Mammary epithelial cell (primary cell): ENCODE measurements around the gene NOP9.

Experiments
- EZH2 ChIP-seq: IDR thresholded peaks from 2 replicates; pipeline ENCODE4 v1.6.1; 2012; ENCODE audit warnings: low read length, inconsistent platforms, borderline replicate concordance
- TF ChIP-seq, protein P1 (sequence below), 2 donors: IDR thresholded peaks in 1 of 2; conservative IDR thresholded peaks in 1 of 2; 2 replicates each; pipeline ENCODE4 v1.5.1; 2011 to 2012; ENCODE audit warnings: inconsistent platforms in 2 of 2, low read length in 2 of 2, mild to moderate bottlenecking in 2 of 2, control low read depth in 1 of 2, low read depth in 1 of 2; ENCODE audit not compliant: insufficient read depth in 1 of 2; ENCODE audit errors: extremely low read depth in 1 of 2

DNA sequence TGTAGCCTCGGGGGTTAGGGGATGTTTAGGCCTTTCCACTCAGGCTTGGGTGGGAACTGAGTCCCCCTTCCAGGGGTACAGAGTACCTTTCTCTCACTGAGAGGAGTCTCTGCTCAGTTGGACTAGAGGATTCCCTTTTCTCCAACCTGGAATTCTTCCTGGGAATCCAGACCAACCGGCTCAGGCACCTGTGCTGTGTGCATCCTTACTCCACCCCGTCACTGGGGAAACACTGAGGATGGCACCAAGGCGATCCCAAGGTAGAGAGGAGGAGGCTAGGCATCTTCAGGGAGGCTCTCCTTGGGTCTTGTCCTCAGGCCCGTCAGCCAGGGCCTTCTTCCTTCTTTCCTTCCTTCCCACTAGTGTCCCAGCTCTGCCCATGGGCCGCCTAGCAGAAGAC lies 35.8 kb upstream of the NOP9 start:
- TF ChIP-seq EZH2, result no peak
- TF ChIP-seq, protein P1, sequence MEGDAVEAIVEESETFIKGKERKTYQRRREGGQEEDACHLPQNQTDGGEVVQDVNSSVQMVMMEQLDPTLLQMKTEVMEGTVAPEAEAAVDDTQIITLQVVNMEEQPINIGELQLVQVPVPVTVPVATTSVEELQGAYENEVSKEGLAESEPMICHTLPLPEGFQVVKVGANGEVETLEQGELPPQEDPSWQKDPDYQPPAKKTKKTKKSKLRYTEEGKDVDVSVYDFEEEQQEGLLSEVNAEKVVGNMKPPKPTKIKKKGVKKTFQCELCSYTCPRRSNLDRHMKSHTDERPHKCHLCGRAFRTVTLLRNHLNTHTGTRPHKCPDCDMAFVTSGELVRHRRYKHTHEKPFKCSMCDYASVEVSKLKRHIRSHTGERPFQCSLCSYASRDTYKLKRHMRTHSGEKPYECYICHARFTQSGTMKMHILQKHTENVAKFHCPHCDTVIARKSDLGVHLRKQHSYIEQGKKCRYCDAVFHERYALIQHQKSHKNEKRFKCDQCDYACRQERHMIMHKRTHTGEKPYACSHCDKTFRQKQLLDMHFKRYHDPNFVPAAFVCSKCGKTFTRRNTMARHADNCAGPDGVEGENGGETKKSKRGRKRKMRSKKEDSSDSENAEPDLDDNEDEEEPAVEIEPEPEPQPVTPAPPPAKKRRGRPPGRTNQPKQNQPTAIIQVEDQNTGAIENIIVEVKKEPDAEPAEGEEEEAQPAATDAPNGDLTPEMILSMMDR (conservative IDR thresholded peaks at IDR 0.05 in 1 of 2, IDR thresholded peaks at IDR 0.05 in 1 of 2; ENCODE audit: extremely low read depth in 1 of 2, insufficient read depth in 1 of 2, low read depth in 1 of 2, low read length in 2 of 2), result no peak
